ENCODE results near the gene COL21A1.

Gene COL21A1

DNA sequence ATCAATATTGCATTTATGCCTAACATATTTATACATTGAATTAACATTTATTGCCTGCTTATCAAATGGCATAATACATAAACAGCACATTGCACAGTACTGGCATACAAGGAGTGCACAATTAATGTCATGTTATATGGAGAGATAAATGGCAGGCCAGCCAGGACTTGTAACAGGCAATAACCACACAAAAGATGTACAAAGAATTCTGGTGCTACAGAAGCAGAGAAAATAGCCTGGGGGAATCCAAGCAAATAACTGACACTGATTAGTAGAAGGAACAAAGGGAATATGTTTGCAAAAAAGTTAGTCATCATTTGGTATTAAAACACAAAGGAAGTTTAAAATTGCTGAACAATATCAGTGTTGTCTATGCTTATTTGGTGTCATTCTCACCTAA lies 27.3 kb downstream of the COL21A1 start:
- H3K4me3 ChIP-seq (ENCODE audit: low read depth, low read length) = no peak overlapping the region
- TF ChIP-seq, protein P1, sequence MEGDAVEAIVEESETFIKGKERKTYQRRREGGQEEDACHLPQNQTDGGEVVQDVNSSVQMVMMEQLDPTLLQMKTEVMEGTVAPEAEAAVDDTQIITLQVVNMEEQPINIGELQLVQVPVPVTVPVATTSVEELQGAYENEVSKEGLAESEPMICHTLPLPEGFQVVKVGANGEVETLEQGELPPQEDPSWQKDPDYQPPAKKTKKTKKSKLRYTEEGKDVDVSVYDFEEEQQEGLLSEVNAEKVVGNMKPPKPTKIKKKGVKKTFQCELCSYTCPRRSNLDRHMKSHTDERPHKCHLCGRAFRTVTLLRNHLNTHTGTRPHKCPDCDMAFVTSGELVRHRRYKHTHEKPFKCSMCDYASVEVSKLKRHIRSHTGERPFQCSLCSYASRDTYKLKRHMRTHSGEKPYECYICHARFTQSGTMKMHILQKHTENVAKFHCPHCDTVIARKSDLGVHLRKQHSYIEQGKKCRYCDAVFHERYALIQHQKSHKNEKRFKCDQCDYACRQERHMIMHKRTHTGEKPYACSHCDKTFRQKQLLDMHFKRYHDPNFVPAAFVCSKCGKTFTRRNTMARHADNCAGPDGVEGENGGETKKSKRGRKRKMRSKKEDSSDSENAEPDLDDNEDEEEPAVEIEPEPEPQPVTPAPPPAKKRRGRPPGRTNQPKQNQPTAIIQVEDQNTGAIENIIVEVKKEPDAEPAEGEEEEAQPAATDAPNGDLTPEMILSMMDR (IDR thresholded peaks at IDR 0.05; ENCODE audit: low read depth, low read length) = no peak

DNA sequence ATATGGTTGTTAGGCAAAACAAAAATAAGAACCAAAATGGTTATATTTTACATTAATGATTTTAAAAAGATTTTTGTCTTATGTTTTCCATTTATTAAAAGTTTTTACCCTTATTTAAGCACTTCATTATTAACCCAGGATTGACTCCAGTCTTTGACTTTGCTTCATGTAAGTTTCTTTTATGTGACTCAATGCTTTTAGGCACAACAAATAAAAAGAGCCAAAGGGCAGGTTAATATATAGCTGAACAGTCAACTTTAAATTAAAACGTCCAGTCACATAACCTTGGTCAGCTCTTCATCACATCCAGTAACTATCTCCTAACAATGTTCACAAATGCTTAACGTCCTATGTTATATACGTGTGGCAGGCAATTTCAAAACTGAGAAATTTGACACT lies 32.7 kb downstream of the COL21A1 start:
- H3K4me3 ChIP-seq (ENCODE audit: low read depth, low read length) = no peak overlapping the region
- TF ChIP-seq, protein P1 (IDR thresholded peaks at IDR 0.05; ENCODE audit: low read depth, low read length) = no peak

DNA sequence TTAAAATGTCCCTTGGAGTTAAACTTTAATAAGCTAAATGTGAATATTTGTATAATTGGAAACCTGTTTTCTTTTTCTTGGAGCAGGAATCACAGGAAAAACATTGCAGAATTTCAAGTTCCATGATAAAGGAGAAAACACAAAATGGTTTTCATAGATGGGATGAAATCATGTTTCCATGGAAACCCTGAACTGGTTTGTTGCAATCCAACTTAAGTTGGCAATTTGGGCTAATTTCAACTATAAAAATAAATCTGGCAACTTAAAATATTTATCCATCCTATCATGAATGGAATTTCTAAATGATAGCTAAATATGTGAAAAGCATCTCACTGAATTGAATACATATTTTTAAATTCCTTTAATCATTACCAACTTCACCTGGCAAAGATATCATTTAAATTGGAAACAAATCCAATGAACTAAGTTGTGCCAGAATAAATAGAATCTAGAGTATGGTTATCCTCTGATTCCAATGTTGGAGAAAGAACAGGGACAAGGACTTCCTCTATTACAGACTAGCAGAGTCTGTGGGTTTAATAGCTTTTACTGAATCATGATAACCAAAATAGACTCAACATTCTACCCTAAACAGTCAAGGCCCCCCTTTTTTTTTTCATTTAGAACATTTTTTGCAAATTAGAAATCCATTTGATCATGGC lies 33.2 kb downstream of the COL21A1 start:
- TF ChIP-seq, protein P1 (IDR thresholded peaks at IDR 0.05; ENCODE audit: low read depth, low read length) = no peak
- H3K4me3 ChIP-seq (ENCODE audit: low read depth, low read length) = no peak overlapping the region

DNA sequence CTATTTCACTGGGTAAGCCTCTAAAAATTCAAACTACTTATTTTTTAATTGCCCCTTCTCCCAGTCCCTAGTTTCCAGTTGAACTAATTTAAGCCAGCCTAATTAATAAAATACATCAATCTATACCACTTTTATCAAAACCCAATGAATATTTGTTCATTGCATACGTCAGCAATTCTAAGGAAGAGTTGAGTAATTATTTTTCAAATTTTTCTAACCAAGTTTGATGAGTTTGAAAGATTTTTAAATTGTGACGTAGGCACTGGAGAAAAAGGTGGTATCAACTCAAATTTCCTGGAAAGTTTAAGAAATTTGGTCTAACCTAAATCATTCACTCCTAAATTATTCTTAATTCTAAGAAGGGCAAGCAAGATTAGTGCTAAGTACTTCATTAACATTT lies 35.7 kb downstream of the COL21A1 start:
- TF ChIP-seq, protein P1 (IDR thresholded peaks at IDR 0.05; ENCODE audit: low read depth, low read length) = no peak
- H3K4me3 ChIP-seq (ENCODE audit: low read depth, low read length) = no peak overlapping the region

DNA sequence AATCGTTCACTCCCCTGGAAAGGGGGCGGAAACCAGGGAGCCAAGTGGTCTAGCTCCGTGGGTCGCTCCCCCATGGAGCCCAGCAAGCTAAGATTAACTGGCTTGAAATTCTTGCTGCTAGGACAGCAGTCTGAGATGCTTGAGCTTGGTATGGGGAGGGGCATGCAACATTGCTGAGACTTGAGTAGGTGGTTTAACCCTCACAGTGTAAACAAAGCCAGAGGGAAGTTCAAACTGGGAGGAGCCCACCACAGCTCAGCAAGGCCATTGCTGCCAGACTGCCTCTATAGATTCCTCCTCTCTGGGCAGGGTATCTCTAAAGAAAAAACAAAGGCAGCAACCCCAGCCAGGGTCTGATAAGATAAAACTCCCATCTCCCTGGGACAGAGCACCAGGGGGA lies 43.2 kb downstream of the COL21A1 start:
- TF ChIP-seq, protein P1 (IDR thresholded peaks at IDR 0.05; ENCODE audit: low read depth, low read length) = no peak
- no peak overlapping the region for H3K4me3 ChIP-seq (ENCODE audit: low read depth, low read length)

DNA sequence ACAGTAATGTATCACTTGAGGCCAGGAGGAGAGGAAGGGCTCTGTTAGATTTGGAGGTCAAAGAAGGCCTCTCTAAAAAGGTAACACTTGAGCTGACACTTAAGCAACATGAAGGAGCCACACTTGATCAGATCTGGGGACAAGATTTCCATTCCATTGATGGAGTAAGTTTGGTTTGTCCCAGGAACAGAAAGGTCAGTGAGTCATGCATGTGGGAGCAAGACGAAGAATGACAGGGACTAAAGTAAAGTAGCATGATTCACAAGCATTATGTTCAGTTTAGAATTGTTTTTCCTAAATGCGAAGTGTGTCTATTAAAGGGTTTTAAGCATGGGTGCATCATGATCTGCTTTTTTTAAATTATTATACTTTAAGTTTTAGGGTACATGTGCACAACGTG lies 47.4 kb downstream of the COL21A1 start:
- TF ChIP-seq, protein P1 (IDR thresholded peaks at IDR 0.05; ENCODE audit: low read depth, low read length) = no peak

DNA sequence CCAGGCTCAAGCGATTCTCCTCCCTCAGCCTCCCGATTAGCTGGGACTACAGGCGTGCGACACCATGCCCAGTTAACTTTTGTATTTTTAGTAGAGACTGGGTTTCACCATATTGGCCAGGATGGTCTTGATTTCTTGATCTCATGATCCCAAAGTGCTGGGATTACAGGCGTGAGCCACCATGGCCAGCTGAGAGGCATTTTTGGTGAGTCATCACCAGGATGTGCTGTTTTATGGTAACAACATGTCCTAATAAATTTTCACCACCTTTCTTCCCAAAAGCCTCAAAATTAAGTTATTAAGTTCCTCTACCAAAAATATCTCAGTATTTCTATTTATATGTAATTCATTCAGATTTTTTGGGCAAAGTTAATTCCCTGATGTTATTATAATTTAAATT lies 53.5 kb downstream of the COL21A1 start:
- no peak overlapping the region for H3K4me3 ChIP-seq (ENCODE audit: low read depth, low read length)
- TF ChIP-seq, protein P1 (IDR thresholded peaks at IDR 0.05; ENCODE audit: low read depth, low read length) = no peak

More for the DNA sequence above, 47.4 kb downstream of the COL21A1 start:
- no peak overlapping the region for H3K4me3 ChIP-seq (ENCODE audit: low read depth, low read length)

Data from WI38 (cell line).